ENCODE measurements around the gene OR8A1. TPM values are rescaled to one million over a fixed set of nuclear protein-coding genes. Genes with fewer than 3 reads are reported as not detected.

OR8A1 gene
- total RNA-seq, 1 donor from 2014 or later, result not detected

- H3K27ac Mint-ChIP-seq (ENCODE audit: unreplicated experiment), result no peak overlapping the region
Observed at GRCh38 chr11:124578761-124579160, 9.0 kb downstream of the OR8A1 start.

GRCh38 chr11:124581817-124582216 is 12.0 kb downstream of the OR8A1 start:
- DNase-seq (ENCODE audit: low read depth) (no peak), FAIRE-seq (no peak)
- Histone ChIP-seq H2AFZ (ENCODE audit: low read depth, low read length) (no peak overlapping the region), H3K27ac (ENCODE audit: low read depth, low read length) (no peak overlapping the region), H4K20me1 (ENCODE audit: insufficient read depth, low read length) (no peaks in the 10 kb centered on the region), H3K4me1 (ENCODE audit: insufficient read depth, low read length) (no peaks in the 10 kb centered on the region), H3K27me3 (ENCODE audit: insufficient read depth, low read length) (no peaks in the 10 kb centered on the region), H3K4me2 (ENCODE audit: low read length) (no peak overlapping the region), H3K9me3 (ENCODE audit: insufficient read depth, low read depth, low read length) (no peaks in the 10 kb centered on the region), H3K9ac (ENCODE audit: low read length) (no peak overlapping the region), H3K36me3 (ENCODE audit: insufficient read depth, low read length) (no peaks in the 10 kb centered on the region), H3K4me3 (ENCODE audit: insufficient read depth, low read depth, low read length) (no peak overlapping the region), H3K79me2 (ENCODE audit: insufficient read depth, low read length) (no peaks in the 10 kb centered on the region)
- no peaks in the 10 kb centered on the region for H3K4me1 Mint-ChIP-seq (ENCODE audit: low read depth, unreplicated experiment)
- no peaks in the 10 kb centered on the region for H3K36me3 Mint-ChIP-seq (ENCODE audit: low read depth, unreplicated experiment)
- TF ChIP-seq EZH2 (IDR thresholded peaks at IDR 0.05; ENCODE audit: insufficient read depth, low read length) (no peak), CTCF (IDR thresholded peaks at IDR 0.05; ENCODE audit: insufficient read depth, low read depth, low read length) (no peak)
- no peak overlapping the region for H3K4me3 Mint-ChIP-seq (ENCODE audit: unreplicated experiment)
- no peak overlapping the region for H3K27ac Mint-ChIP-seq (ENCODE audit: unreplicated experiment)
- no peaks in the 10 kb centered on the region for H3K9me3 Mint-ChIP-seq (ENCODE audit: unreplicated experiment)
- peaks cover 3% of the 10 kb centered on the region for H3K27me3 Mint-ChIP-seq (ENCODE audit: low read depth, unreplicated experiment)

More at GRCh38 chr11:124578761-124579160, 9.0 kb downstream of the OR8A1 start:
- Histone ChIP-seq H2AFZ (ENCODE audit: low read depth, low read length) (no peak overlapping the region), H3K79me2 (ENCODE audit: insufficient read depth, low read length) (no peaks in the 10 kb centered on the region), H3K9ac (ENCODE audit: low read length) (no peak overlapping the region), H3K36me3 (ENCODE audit: insufficient read depth, low read length) (no peaks in the 10 kb centered on the region), H3K4me1 (ENCODE audit: insufficient read depth, low read length) (no peaks in the 10 kb centered on the region), H3K9me3 (ENCODE audit: insufficient read depth, low read depth, low read length) (no peaks in the 10 kb centered on the region), H3K4me2 (ENCODE audit: low read length) (no peak overlapping the region), H3K27ac (ENCODE audit: low read depth, low read length) (no peak overlapping the region), H3K27me3 (ENCODE audit: insufficient read depth, low read length) (peaks cover 2% of the 10 kb centered on the region), H4K20me1 (ENCODE audit: insufficient read depth, low read length) (no peaks in the 10 kb centered on the region), H3K4me3 (ENCODE audit: insufficient read depth, low read depth, low read length) (no peak overlapping the region)
- Mint-ChIP-seq H3K4me1 (ENCODE audit: low read depth, unreplicated experiment) (no peaks in the 10 kb centered on the region), H3K36me3 (ENCODE audit: low read depth, unreplicated experiment) (no peaks in the 10 kb centered on the region), H3K9me3 (ENCODE audit: unreplicated experiment) (no peaks in the 10 kb centered on the region), H3K27me3 (ENCODE audit: low read depth, unreplicated experiment) (peaks cover 3% of the 10 kb centered on the region), H3K4me3 (ENCODE audit: unreplicated experiment) (no peak overlapping the region)
- no peak for DNase-seq (ENCODE audit: low read depth)
- FAIRE-seq, result no peak
- TF ChIP-seq EZH2 (IDR thresholded peaks at IDR 0.05; ENCODE audit: insufficient read depth, low read length), result no peak
- TF ChIP-seq CTCF (IDR thresholded peaks at IDR 0.05; ENCODE audit: insufficient read depth, low read depth, low read length), result no peak

- no peak overlapping the region for H3K4me3 Mint-ChIP-seq (ENCODE audit: unreplicated experiment)
- H3K36me3 ChIP-seq (ENCODE audit: insufficient read depth, low read length), result no peaks in the 10 kb centered on the region
- no peaks in the 10 kb centered on the region for H3K9me3 Mint-ChIP-seq (ENCODE audit: unreplicated experiment)
- no peaks in the 10 kb centered on the region for H3K79me2 ChIP-seq (ENCODE audit: insufficient read depth, low read length)
- DNase-seq (ENCODE audit: low read depth) (no peak), FAIRE-seq (no peak)
- H2AFZ ChIP-seq (ENCODE audit: low read depth, low read length), result no peak overlapping the region
- no peaks in the 10 kb centered on the region for H3K36me3 Mint-ChIP-seq (ENCODE audit: low read depth, unreplicated experiment)
- no peaks in the 10 kb centered on the region for H3K4me1 Mint-ChIP-seq (ENCODE audit: low read depth, unreplicated experiment)
- no peak overlapping the region for H3K4me2 ChIP-seq (ENCODE audit: low read length)
- TF ChIP-seq EZH2 (IDR thresholded peaks at IDR 0.05; ENCODE audit: insufficient read depth, low read length), result no peak
- no peak for TF ChIP-seq CTCF (IDR thresholded peaks at IDR 0.05; ENCODE audit: insufficient read depth, low read depth, low read length)
- H3K9ac ChIP-seq (ENCODE audit: low read length), result no peak overlapping the region
- no peaks in the 10 kb centered on the region for H3K4me1 ChIP-seq (ENCODE audit: insufficient read depth, low read length)
- no peaks in the 10 kb centered on the region for H4K20me1 ChIP-seq (ENCODE audit: insufficient read depth, low read length)
- no peaks in the 10 kb centered on the region for H3K27me3 ChIP-seq (ENCODE audit: insufficient read depth, low read length)
- H3K4me3 ChIP-seq (ENCODE audit: insufficient read depth, low read depth, low read length), result no peak overlapping the region
- no peak overlapping the region for H3K27ac Mint-ChIP-seq (ENCODE audit: unreplicated experiment)
- H3K27ac ChIP-seq (ENCODE audit: low read depth, low read length), result no peak overlapping the region
- H3K27me3 Mint-ChIP-seq (ENCODE audit: low read depth, unreplicated experiment), result peaks cover 5% of the 10 kb centered on the region
- no peaks in the 10 kb centered on the region for H3K9me3 ChIP-seq (ENCODE audit: insufficient read depth, low read depth, low read length)
Observed at GRCh38 chr11:124582565-124582964, 12.8 kb downstream of the OR8A1 start.

All from astrocyte (in vitro differentiated cells and primary cell).